ENCODE results near the gene TSPAN12.

TSPAN12 gene

GRCh38 chr7:120809260-120809659, 48.7 kb downstream of the TSPAN12 start:
- Histone ChIP-seq H3K4me1 (ENCODE audit: control insufficient read depth in 5 of 5, insufficient read depth in 5 of 5, low read length in 5 of 5) (peaks cover 0 to 2% (median 0%) of the 10 kb centered on the region in 5 donors), H3K36me3 (ENCODE audit: control insufficient read depth in 5 of 5, insufficient read depth in 5 of 5, low read length in 5 of 5) (no peaks in the 10 kb centered on the region), H3K9me3 (ENCODE audit: control insufficient read depth in 5 of 5, low read length in 5 of 5) (no peaks in the 10 kb centered on the region), H3K9ac (ENCODE audit: low read length in 5 of 5) (no peak overlapping the region), H3K4me3 (ENCODE audit: low read depth in 1 of 5, low read length in 5 of 5) (no peak overlapping the region), H3K27me3 (ENCODE audit: control insufficient read depth in 5 of 5, insufficient read depth in 4 of 5, low read length in 5 of 5) (no peaks in the 10 kb centered on the region), H3K27ac (ENCODE audit: low read depth, low read length) (no peak overlapping the region)

GRCh38 chr7:120807390-120807789, 50.6 kb downstream of the TSPAN12 start:
- H3K27ac ChIP-seq (ENCODE audit: low read depth, low read length) = no peak overlapping the region
- H3K27me3 ChIP-seq (ENCODE audit: control insufficient read depth in 5 of 5, insufficient read depth in 4 of 5, low read length in 5 of 5) = no peaks in the 10 kb centered on the region
- H3K4me1 ChIP-seq (ENCODE audit: control insufficient read depth in 5 of 5, insufficient read depth in 5 of 5, low read length in 5 of 5) = peaks cover 0 to 2% (median 0%) of the 10 kb centered on the region in 5 donors
- H3K9me3 ChIP-seq (ENCODE audit: control insufficient read depth in 5 of 5, low read length in 5 of 5) = no peaks in the 10 kb centered on the region
- no peak overlapping the region for H3K4me3 ChIP-seq (ENCODE audit: low read depth in 1 of 5, low read length in 5 of 5)
- H3K9ac ChIP-seq (ENCODE audit: low read length in 5 of 5) = no peak overlapping the region
- H3K36me3 ChIP-seq (ENCODE audit: control insufficient read depth in 5 of 5, insufficient read depth in 5 of 5, low read length in 5 of 5) = no peaks in the 10 kb centered on the region

GRCh38 chr7:120806669-120807068, 51.3 kb downstream of the TSPAN12 start:
- no peak overlapping the region for H3K9ac ChIP-seq (ENCODE audit: low read length in 5 of 5)
- H3K36me3 ChIP-seq (ENCODE audit: control insufficient read depth in 5 of 5, insufficient read depth in 5 of 5, low read length in 5 of 5) = no peaks in the 10 kb centered on the region
- no peaks in the 10 kb centered on the region for H3K9me3 ChIP-seq (ENCODE audit: control insufficient read depth in 5 of 5, low read length in 5 of 5)
- no peaks in the 10 kb centered on the region for H3K27me3 ChIP-seq (ENCODE audit: control insufficient read depth in 5 of 5, insufficient read depth in 4 of 5, low read length in 5 of 5)
- no peak overlapping the region for H3K27ac ChIP-seq (ENCODE audit: low read depth, low read length)
- H3K4me1 ChIP-seq (ENCODE audit: control insufficient read depth in 5 of 5, insufficient read depth in 5 of 5, low read length in 5 of 5) = peaks cover 0 to 2% (median 0%) of the 10 kb centered on the region in 5 donors
- H3K4me3 ChIP-seq (ENCODE audit: low read depth in 1 of 5, low read length in 5 of 5) = no peak overlapping the region

GRCh38 chr7:120805636-120806388, 52.1 kb downstream of the TSPAN12 start:
- Histone ChIP-seq H3K27me3 (ENCODE audit: control insufficient read depth in 5 of 5, insufficient read depth in 4 of 5, low read length in 5 of 5) (no peaks in the 10 kb centered on the region), H3K4me3 (ENCODE audit: low read depth in 1 of 5, low read length in 5 of 5) (no peak overlapping the region), H3K4me1 (ENCODE audit: control insufficient read depth in 5 of 5, insufficient read depth in 5 of 5, low read length in 5 of 5) (peaks cover 0 to 2% (median 0%) of the 10 kb centered on the region in 5 donors), H3K36me3 (ENCODE audit: control insufficient read depth in 5 of 5, insufficient read depth in 5 of 5, low read length in 5 of 5) (no peaks in the 10 kb centered on the region), H3K9me3 (ENCODE audit: control insufficient read depth in 5 of 5, low read length in 5 of 5) (no peaks in the 10 kb centered on the region), H3K27ac (ENCODE audit: low read depth, low read length) (no peak overlapping the region), H3K9ac (ENCODE audit: low read length in 5 of 5) (no peak overlapping the region)

- Histone ChIP-seq H3K9me3 (ENCODE audit: control insufficient read depth in 5 of 5, low read length in 5 of 5) (no peaks in the 10 kb centered on the region), H3K27me3 (ENCODE audit: control insufficient read depth in 5 of 5, insufficient read depth in 4 of 5, low read length in 5 of 5) (no peaks in the 10 kb centered on the region), H3K27ac (ENCODE audit: low read depth, low read length) (no peak overlapping the region), H3K36me3 (ENCODE audit: control insufficient read depth in 5 of 5, insufficient read depth in 5 of 5, low read length in 5 of 5) (no peaks in the 10 kb centered on the region), H3K9ac (ENCODE audit: low read length in 5 of 5) (no peak overlapping the region), H3K4me3 (ENCODE audit: low read depth in 1 of 5, low read length in 5 of 5) (no peak overlapping the region), H3K4me1 (ENCODE audit: control insufficient read depth in 5 of 5, insufficient read depth in 5 of 5, low read length in 5 of 5) (peaks cover 0 to 2% (median 0%) of the 10 kb centered on the region in 5 donors)
Measured at GRCh38 chr7:120802751-120803150, 55.2 kb downstream of the TSPAN12 start.

GRCh38 chr7:120799813-120800475, 58.0 kb downstream of the TSPAN12 start:
- H3K36me3 ChIP-seq (ENCODE audit: control insufficient read depth in 5 of 5, insufficient read depth in 5 of 5, low read length in 5 of 5) = no peaks in the 10 kb centered on the region
- H3K9ac ChIP-seq (ENCODE audit: low read length in 5 of 5) = no peak overlapping the region
- H3K9me3 ChIP-seq (ENCODE audit: control insufficient read depth in 5 of 5, low read length in 5 of 5) = peaks cover 0 to 4% (median 3%) of the 10 kb centered on the region in 5 donors
- H3K4me3 ChIP-seq (ENCODE audit: low read depth in 1 of 5, low read length in 5 of 5) = no peak overlapping the region
- no peaks in the 10 kb centered on the region for H3K4me1 ChIP-seq (ENCODE audit: control insufficient read depth in 5 of 5, insufficient read depth in 5 of 5, low read length in 5 of 5)
- no peak overlapping the region for H3K27ac ChIP-seq (ENCODE audit: low read depth, low read length)
- H3K27me3 ChIP-seq (ENCODE audit: control insufficient read depth in 5 of 5, insufficient read depth in 4 of 5, low read length in 5 of 5) = no peaks in the 10 kb centered on the region

GRCh38 chr7:120799147-120799546, 58.8 kb downstream of the TSPAN12 start:
- Histone ChIP-seq H3K27me3 (ENCODE audit: control insufficient read depth in 5 of 5, insufficient read depth in 4 of 5, low read length in 5 of 5) (no peaks in the 10 kb centered on the region), H3K36me3 (ENCODE audit: control insufficient read depth in 5 of 5, insufficient read depth in 5 of 5, low read length in 5 of 5) (no peaks in the 10 kb centered on the region), H3K4me1 (ENCODE audit: control insufficient read depth in 5 of 5, insufficient read depth in 5 of 5, low read length in 5 of 5) (no peaks in the 10 kb centered on the region), H3K27ac (ENCODE audit: low read depth, low read length) (no peak overlapping the region), H3K9me3 (ENCODE audit: control insufficient read depth in 5 of 5, low read length in 5 of 5) (peaks cover 0 to 4% (median 3%) of the 10 kb centered on the region in 5 donors), H3K9ac (ENCODE audit: low read length in 5 of 5) (no peak overlapping the region), H3K4me3 (ENCODE audit: low read depth in 1 of 5, low read length in 5 of 5) (no peak overlapping the region)

- Histone ChIP-seq H3K27ac (ENCODE audit: low read depth, low read length) (no peak overlapping the region), H3K9ac (ENCODE audit: low read length in 5 of 5) (no peak overlapping the region), H3K4me3 (ENCODE audit: low read depth in 1 of 5, low read length in 5 of 5) (no peak overlapping the region), H3K4me1 (ENCODE audit: control insufficient read depth in 5 of 5, insufficient read depth in 5 of 5, low read length in 5 of 5) (peaks cover 0 to 2% (median 0%) of the 10 kb centered on the region in 5 donors), H3K36me3 (ENCODE audit: control insufficient read depth in 5 of 5, insufficient read depth in 5 of 5, low read length in 5 of 5) (no peaks in the 10 kb centered on the region), H3K27me3 (ENCODE audit: control insufficient read depth in 5 of 5, insufficient read depth in 4 of 5, low read length in 5 of 5) (no peaks in the 10 kb centered on the region), H3K9me3 (ENCODE audit: control insufficient read depth in 5 of 5, low read length in 5 of 5) (peaks cover 0 to 4% (median 3%) of the 10 kb centered on the region in 5 donors)
Measured at GRCh38 chr7:120797026-120797645, 60.8 kb downstream of the TSPAN12 start.

GRCh38 chr7:120794106-120794729, 63.7 kb downstream of the TSPAN12 start:
- Histone ChIP-seq H3K4me1 (ENCODE audit: control insufficient read depth in 5 of 5, insufficient read depth in 5 of 5, low read length in 5 of 5) (peaks cover 0 to 2% (median 0%) of the 10 kb centered on the region in 5 donors), H3K9me3 (ENCODE audit: control insufficient read depth in 5 of 5, low read length in 5 of 5) (peaks cover 0 to 4% (median 3%) of the 10 kb centered on the region in 5 donors), H3K36me3 (ENCODE audit: control insufficient read depth in 5 of 5, insufficient read depth in 5 of 5, low read length in 5 of 5) (no peaks in the 10 kb centered on the region), H3K9ac (ENCODE audit: low read length in 5 of 5) (no peak overlapping the region), H3K27me3 (ENCODE audit: control insufficient read depth in 5 of 5, insufficient read depth in 4 of 5, low read length in 5 of 5) (no peaks in the 10 kb centered on the region), H3K4me3 (ENCODE audit: low read depth in 1 of 5, low read length in 5 of 5) (no peak overlapping the region), H3K27ac (ENCODE audit: low read depth, low read length) (no peak overlapping the region)
